ENCODE data around the gene DENND1B.

GRCh38 chr1:197464044-197464443, 311.2 kb downstream of the DENND1B start:
- TF ChIP-seq EZH2 (IDR thresholded peaks at IDR 0.05; ENCODE audit: insufficient read depth, poor library complexity, severe bottlenecking) (no peak), EZH2phosphoT487 (IDR thresholded peaks at IDR 0.05; ENCODE audit: insufficient read depth, low read depth) (no peak)
